HK-2 (cell line): Measurements from ENCODE around the gene SLC2A9.
"Not testable (repeated sequence)": the region's sequence is repeated elsewhere in the genome, so short reads cannot be mapped to it uniquely, and the experiment has no call there.

Experiments used
- DNase-seq: peaks from one replicate; pipeline ENCODE4 v3.0.0-alpha.2; 2018; ENCODE audit not compliant: unreplicated experiment

The SLC2A9 gene

GRCh38 chr4:9927341-9928007 lies 93.8 kb downstream of the SLC2A9 start:
- DNase-seq = no peak

- no peak for DNase-seq
These were observed 94.7 kb downstream of the SLC2A9 start for GRCh38 chr4:9926586-9926985.

- no peak for DNase-seq
These were observed 95.4 kb downstream of the SLC2A9 start for GRCh38 chr4:9925750-9926439.

GRCh38 chr4:9924750-9925149 lies 96.5 kb downstream of the SLC2A9 start:
- DNase-seq = peak; percentile 72

DNA sequence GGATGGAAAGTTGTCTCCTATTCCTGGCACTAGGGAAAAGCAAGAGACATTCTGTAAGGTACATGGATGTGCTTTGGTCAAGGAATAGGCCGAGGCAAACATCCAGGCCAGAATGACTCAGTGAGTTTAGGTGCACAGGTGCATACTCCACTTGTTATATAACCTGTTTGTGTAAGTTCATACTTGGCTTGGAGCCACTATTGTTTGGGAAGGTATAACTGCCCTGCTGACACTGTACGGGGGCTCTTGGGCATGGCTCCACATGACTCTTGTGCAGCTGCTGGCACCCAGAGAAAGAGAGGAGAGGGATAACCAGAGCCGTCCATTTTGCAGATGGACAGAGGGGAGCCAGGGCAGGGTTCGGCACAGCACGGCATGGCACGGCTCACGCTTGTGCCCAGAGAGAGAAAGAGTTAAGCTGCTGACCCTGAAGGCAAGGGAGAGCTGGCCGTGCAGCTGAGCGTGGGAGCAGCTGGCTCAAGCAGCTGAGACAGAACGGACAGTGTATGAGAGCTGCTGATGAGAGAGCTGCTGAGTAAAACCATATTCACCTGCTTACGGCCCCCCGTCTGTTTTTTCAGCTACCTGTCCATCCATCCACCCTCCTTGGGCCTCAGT lies 98.0 kb downstream of the SLC2A9 start:
- DNase-seq = no peak

GRCh38 chr4:9921326-9921725 lies 100.0 kb downstream of the SLC2A9 start:
- DNase-seq = no peak

GRCh38 chr4:9920029-9920428 lies 101.3 kb downstream of the SLC2A9 start:
- no peak for DNase-seq

DNA sequence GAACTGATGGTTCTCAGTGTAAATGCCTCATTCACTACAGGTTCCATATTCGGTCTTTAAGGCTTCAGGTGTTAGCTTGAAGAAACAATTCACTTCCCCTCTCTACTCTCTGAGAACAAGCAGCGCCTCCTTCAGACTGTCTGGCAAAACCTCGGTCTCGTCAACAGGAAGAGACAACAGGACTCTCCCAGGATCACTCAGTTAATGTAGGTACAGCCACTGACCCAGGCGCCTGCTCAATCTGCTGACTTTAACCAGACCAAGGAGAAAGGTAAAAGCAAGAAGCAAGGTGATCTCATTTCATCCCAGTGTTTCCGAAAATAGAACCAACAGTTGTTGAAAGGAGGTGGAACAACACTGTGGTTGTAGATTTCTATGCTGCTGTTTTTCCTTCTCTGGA lies 102.2 kb downstream of the SLC2A9 start:
- DNase-seq = no peak

DNA sequence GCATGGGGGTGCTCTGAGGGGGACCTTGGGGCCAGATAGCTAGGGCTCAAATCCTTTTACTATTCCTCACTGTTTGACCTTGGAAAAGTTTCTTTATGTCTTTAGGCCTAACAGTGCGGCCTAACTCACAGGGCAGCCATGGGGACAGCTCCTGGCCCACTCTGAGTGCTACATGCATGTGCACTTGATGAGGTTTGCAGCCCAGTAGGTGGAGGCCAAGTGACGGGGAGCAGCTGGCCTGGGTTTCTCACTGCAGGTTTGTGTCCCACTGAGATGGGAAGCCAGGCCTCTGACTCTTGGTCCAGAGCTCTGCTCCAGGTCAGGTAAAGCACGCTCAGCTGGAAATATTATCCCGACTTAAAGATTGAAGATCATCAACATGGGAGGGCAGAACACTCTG lies 102.8 kb downstream of the SLC2A9 start:
- no peak for DNase-seq

DNA sequence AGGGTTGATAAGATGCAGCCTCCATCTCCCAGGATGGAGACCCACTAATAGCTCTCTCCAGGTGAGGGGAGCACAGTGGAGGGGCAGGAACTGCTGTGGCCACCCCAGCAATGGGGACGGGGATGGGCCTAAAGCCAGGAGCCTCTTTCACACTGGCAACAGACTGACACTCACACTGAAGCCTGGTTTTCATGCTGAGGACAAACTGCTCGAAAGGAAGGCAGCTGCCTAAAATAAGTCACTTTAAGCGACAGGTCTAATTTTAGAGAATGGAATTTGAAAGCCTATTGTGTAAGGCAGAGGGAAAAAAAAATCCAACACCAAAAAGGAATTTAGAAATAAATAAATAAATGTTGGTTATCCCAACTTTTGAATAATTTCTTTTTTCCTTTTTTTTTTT lies 104.4 kb downstream of the SLC2A9 start:
- DNase-seq = no peak

- DNase-seq = no peak
These were observed 105.0 kb downstream of the SLC2A9 start for GRCh38 chr4:9916346-9916745.

GRCh38 chr4:9913846-9914245 lies 107.5 kb downstream of the SLC2A9 start:
- DNase-seq = no peak

DNA sequence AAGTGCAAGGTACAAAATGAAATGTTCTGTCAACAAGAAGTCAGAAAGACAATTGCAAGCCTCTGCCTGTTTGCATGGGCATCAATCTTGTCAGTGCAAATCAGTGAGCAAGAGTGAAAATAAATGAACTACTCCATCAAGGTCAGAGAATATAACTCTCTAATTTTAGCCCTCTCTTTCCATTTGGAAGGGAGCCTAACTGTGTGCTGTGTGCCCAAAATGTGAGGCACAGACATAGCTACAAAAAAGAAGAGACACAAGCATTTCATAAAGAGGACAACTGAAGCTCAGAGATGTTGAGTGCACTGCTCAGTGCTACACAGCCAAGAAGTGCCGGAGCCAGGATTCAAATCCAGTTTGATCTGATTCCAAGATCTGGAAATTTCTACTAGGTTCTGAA lies 114.3 kb downstream of the SLC2A9 start:
- no peak for DNase-seq

DNA sequence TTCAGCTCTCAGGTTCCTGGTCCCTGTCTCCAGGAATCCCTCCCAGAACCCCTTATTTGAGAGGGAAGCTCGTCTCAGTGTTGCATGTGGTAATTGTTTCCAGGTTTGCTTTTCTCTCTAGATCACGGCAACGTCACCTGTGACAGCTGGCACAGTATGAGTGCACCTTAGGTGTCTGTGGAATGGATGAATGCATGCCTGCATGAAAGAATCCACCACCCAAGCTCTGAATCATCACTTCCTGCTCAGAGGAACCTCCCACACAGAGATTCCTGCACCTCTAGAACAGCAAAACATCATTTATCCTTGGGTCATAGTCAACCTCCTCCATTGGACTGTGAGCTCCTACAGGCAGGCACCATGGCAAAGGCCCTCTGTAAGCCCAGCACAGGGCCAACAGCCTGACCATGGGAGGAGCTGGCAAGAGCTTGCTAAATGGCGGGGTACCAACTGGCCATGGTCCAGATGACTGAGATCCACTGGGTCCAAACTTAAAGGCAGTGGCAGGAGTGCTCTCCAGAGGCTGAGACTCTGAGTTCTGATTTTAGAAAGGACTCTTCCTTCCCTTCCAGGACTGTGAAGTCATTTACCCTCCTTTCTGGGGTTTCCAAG lies 116.2 kb downstream of the SLC2A9 start:
- no peak for DNase-seq

DNA sequence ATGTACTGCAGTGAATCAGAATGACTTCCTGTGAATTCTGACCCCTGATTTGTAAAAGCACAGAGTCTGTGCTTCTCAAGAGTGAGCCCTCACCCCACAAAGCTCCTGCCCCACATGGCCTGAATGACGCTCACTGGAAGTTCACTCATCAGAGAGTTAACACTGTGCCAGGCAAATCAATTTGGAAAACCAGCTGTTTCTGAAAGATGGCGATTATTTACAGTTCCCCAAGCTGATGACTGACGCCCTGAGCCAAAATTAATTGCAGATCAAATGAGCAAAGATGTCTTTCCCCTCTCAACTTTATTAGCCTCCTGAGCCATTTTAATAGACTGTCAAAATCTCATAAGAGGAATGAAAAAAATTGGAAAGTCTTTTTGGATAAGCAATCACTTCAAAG lies 118.0 kb downstream of the SLC2A9 start:
- DNase-seq = no peak

DNA sequence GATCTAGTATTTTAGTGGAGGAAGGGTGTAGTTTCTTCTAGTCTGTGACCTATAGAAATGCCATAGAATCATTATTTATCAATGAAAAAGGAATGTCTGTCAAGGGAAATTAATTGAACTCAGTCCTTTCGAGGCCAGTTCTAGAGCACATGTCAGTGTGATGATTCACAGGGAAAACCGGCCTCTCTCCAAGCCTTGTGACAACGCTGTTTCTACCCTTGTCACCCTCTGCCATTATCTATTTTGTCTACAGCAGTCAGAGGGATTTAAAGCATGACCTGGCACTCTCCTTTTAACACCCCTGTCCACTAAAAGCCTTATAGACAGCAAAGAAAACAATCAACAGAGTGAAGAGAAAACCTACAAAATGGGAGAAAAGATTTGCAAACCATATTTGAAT lies 120.0 kb downstream of the SLC2A9 start:
- DNase-seq = no peak

DNA sequence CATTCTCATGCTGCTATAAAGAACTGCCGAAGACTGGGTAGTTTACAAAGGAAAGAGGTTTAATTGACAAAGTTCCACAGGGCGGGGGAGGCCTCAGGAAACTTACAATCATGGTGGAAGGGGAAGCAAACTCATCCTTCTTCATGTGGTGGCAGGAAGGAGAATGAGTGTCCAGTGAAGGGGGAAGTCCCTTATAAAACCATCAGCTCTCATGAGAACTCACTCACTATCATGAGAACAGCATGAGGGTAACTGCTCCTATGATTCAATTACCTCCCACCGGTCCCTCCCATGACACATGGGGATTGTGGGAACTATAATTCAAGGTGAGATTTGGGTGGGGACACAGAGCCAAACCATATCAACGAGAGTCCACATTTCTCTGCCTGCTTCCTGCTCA lies 120.7 kb downstream of the SLC2A9 start:
- DNase-seq = not testable (repeated sequence)

DNA sequence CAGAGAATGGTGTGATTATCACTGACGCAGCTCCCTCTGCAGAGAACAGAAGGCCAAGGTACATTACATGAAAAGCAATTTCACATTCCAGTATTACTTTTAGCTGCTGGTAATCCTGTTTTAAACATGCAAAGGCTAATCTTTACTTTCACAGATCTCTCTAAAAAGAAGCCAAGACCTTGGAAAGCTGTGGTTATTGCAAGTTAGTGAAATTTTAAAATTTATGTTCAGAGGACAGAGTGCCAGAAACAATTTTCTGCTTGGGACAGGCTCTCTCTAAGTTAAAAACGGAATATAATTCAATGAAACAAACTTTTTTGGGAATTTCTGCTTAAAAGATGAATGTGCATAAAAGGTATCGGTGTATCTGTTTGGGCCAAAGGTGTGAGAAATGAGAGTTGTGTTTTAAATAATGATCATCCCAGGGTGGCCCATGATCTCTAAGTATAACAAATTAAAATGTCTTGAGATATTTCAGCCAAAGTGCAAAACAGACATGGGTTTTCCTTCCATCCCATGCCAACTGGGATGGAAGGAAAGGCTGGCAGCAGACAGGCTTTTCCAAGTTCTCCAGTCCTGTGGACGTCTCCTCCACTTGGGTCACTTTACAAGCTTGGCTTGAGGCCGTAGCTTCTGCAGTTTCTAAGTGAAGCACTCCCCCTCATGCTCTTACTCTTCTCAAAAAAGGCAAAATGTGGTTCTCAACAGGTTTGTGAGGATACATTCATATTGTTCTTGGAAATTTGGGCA lies 121.8 kb downstream of the SLC2A9 start:
- DNase-seq = no peak

- DNase-seq = peak; percentile 15
These were observed 122.5 kb downstream of the SLC2A9 start for GRCh38 chr4:9898596-9899305.

GRCh38 chr4:9895333-9895705 lies 126.0 kb downstream of the SLC2A9 start:
- no peak for DNase-seq

GRCh38 chr4:9894644-9895332 lies 126.5 kb downstream of the SLC2A9 start:
- no peak for DNase-seq
